WTC11 (cell line): Measurements from ENCODE around the gene PRR18. TPM values are rescaled to one million over a fixed set of nuclear protein-coding genes. Genes with fewer than 3 reads are reported as not detected.

ENCODE experiments used
- ATAC-seq: fragments of 200-7000 bp; cut with Tn5 transposase; 2 replicates; pipeline ENCODE4 v1.10.0; 2021; ENCODE audit warnings: mild to moderate bottlenecking, moderate library complexity
- CTCF ChIA-PET: fragments of 300-600 bp; sonication (Branson Sonifier 250); formaldehyde crosslinking; loops from one replicate; lab custom pipeline; 2021; ENCODE audit warnings: antibody characterized with exemption; lab: Charles Lee
- POLR2A ChIA-PET: fragments of 350-600 bp; sonication (Branson Sonifier 250); formaldehyde crosslinking; loops from one replicate; lab custom pipeline; 2021; ENCODE audit warnings: antibody characterized with exemption; lab: Charles Lee
- DNase-seq: peaks from one replicate; pipeline ENCODE4 v3.0.0; 2021; ENCODE audit warnings: low spot score
- H3K27ac Mint-ChIP-seq: 2 replicates; pipeline ENCODE4 v1.8.0; 2021; ENCODE audit warnings: mixed read lengths
- H3K27me3 Mint-ChIP-seq: 2 replicates; pipeline ENCODE4 v1.8.0; 2021; ENCODE audit warnings: low read depth, mild to moderate bottlenecking, moderate library complexity, mixed read lengths
- H3K36me3 Mint-ChIP-seq: 2 replicates; pipeline ENCODE4 v1.8.0; 2021; ENCODE audit warnings: mixed read lengths
- H3K4me1 Mint-ChIP-seq: 2 replicates; pipeline ENCODE4 v1.8.0; 2022; ENCODE audit warnings: mixed read lengths
- H3K4me3 Mint-ChIP-seq: 2 replicates; pipeline ENCODE4 v1.8.0; 2021; ENCODE audit warnings: mild to moderate bottlenecking, moderate library complexity, mixed read lengths
- H3K9me3 Mint-ChIP-seq: 2 replicates; pipeline ENCODE4 v1.8.0; 2021; ENCODE audit warnings: mixed read lengths
- CREB1 ChIP-seq: sonication (generic); formaldehyde crosslinking; IDR thresholded peaks from 2 replicates; pipeline ENCODE4 v1.8.0; 2023; ENCODE audit warnings: mild to moderate bottlenecking, missing genetic modification reagents
- E2F1 ChIP-seq: sonication (generic); formaldehyde crosslinking; IDR thresholded peaks from 2 replicates; pipeline ENCODE4 v1.8.0; 2022; ENCODE audit warnings: mild to moderate bottlenecking, missing genetic modification reagents
- E2F4 ChIP-seq: sonication (generic); formaldehyde crosslinking; IDR thresholded peaks from 2 replicates; pipeline ENCODE4 v1.8.1; 2022; ENCODE audit warnings: low read depth, mild to moderate bottlenecking, moderate library complexity, missing genetic modification reagents, borderline replicate concordance
- EMX1 ChIP-seq: fragments of 250-450 bp; sonication (Bioruptor Pico); IDR thresholded peaks from 2 replicates; pipeline ENCODE4 v1.8.0; 2021; ENCODE audit warnings: mild to moderate bottlenecking
- ERG ChIP-seq: fragments of 250-450 bp; sonication (Bioruptor Pico); IDR thresholded peaks from 2 replicates; pipeline ENCODE4 v1.8.0; 2021; ENCODE audit warnings: mild to moderate bottlenecking
- ESRRA ChIP-seq: sonication (generic); formaldehyde crosslinking; IDR thresholded peaks from 2 replicates; pipeline ENCODE4 v1.8.1; 2022; ENCODE audit warnings: mild to moderate bottlenecking, missing genetic modification reagents, borderline replicate concordance
- FOXP4 ChIP-seq: sonication (generic); formaldehyde crosslinking; IDR thresholded peaks from 2 replicates; pipeline ENCODE4 v1.8.0; 2022; ENCODE audit warnings: mild to moderate bottlenecking, missing genetic modification reagents
- IRF1 ChIP-seq: sonication (generic); formaldehyde crosslinking; IDR thresholded peaks from 2 replicates; pipeline ENCODE4 v1.8.0; 2023; ENCODE audit warnings: missing genetic modification reagents
- JAZF1 ChIP-seq: fragments of 250-450 bp; sonication (Bioruptor Pico); IDR thresholded peaks from 2 replicates; pipeline ENCODE4 v1.9.0; 2021; ENCODE audit warnings: moderate library complexity, mild to moderate bottlenecking, inconsistent platforms
- NR3C1 ChIP-seq: sonication (generic); formaldehyde crosslinking; conservative IDR thresholded peaks from 2 replicates; pipeline ENCODE4 v1.8.1; 2023; ENCODE audit warnings: low read depth, mild to moderate bottlenecking, missing genetic modification reagents
- PREB ChIP-seq: sonication (generic); formaldehyde crosslinking; IDR thresholded peaks from 2 replicates; pipeline ENCODE4 v1.8.1; 2022; ENCODE audit warnings: mild to moderate bottlenecking, missing genetic modification reagents, moderate library complexity, borderline replicate concordance
- SOX15 ChIP-seq: fragments of 250-450 bp; sonication (Bioruptor Pico); IDR thresholded peaks from 2 replicates; pipeline ENCODE4 v1.9.0; 2021; ENCODE audit warnings: mild to moderate bottlenecking
- SP1 ChIP-seq: sonication (generic); formaldehyde crosslinking; conservative IDR thresholded peaks from 2 replicates; pipeline ENCODE4 v1.8.1; 2022; ENCODE audit warnings: missing genetic modification reagents
- ZNF232 ChIP-seq: sonication (generic); formaldehyde crosslinking; IDR thresholded peaks from 2 replicates; pipeline ENCODE4 v1.8.0; 2022; ENCODE audit warnings: mild to moderate bottlenecking, missing genetic modification reagents
- ZNF263 ChIP-seq: sonication (generic); formaldehyde crosslinking; IDR thresholded peaks from 2 replicates; pipeline ENCODE4 v1.8.1; 2022; ENCODE audit warnings: low read depth, mild to moderate bottlenecking, moderate library complexity, missing genetic modification reagents
- ZNF317 ChIP-seq: sonication (generic); formaldehyde crosslinking; IDR thresholded peaks from 2 replicates; pipeline ENCODE4 v1.8.1; 2023; ENCODE audit warnings: low read depth, mild to moderate bottlenecking, moderate library complexity, missing genetic modification reagents, borderline replicate concordance
- ZNF423 ChIP-seq: fragments of 250-450 bp; sonication (Bioruptor Pico); IDR thresholded peaks from 2 replicates; pipeline ENCODE4 v2.1.2; 2022; ENCODE audit warnings: mild to moderate bottlenecking, moderate library complexity
- ZNF425 ChIP-seq: fragments of 250-450 bp; sonication (Bioruptor Pico); conservative IDR thresholded peaks from 2 replicates; pipeline ENCODE4 v1.9.0; 2021; ENCODE audit warnings: mild to moderate bottlenecking
- total RNA-seq: library from RNA; stranded (reverse); gene quantifications from 3 replicates; pipeline ENCODE4 v1.2.3, GENCODE V29; 2021

The PRR18 gene
- total RNA-seq, 1 experiment from 2014 or later: 0.52 TPM

- DNase-seq (no peak), ATAC-seq (no peak)
- ChIA-PET CTCF (no interaction called here), POLR2A (no interaction called here)
- Mint-ChIP-seq H3K4me3 (no peak overlapping the region), H3K27ac (no peak overlapping the region), H3K27me3 (peaks cover 5% of the 10 kb centered on the region; the same call in 1 of the 2 replicates), H3K36me3 (peaks cover 11% of the 10 kb centered on the region), H3K4me1 (peaks cover 14% of the 10 kb centered on the region), H3K9me3 (peaks cover 29% of the 10 kb centered on the region)
- TF ChIP-seq EMX1: no peak
These were observed 44.7 kb upstream of the PRR18 start for GRCh38 chr6:166352923-166353322.

- ATAC-seq: peak; percentile 73
These were observed 43.6 kb upstream of the PRR18 start for GRCh38 chr6:166351715-166352285.

GRCh38 chr6:166348305-166348949, 40.2 kb upstream of the PRR18 start:
- Mint-ChIP-seq H3K9me3 (peaks cover 30% of the 10 kb centered on the region), H3K4me3 (no peak overlapping the region), H3K27ac (no peak overlapping the region), H3K27me3 (peaks cover 8% of the 10 kb centered on the region), H3K36me3 (peaks cover 13% of the 10 kb centered on the region), H3K4me1 (peaks cover 16% of the 10 kb centered on the region)
- ChIA-PET POLR2A (no interaction called here), CTCF (no interaction called here)
- ATAC-seq: no peak
- DNase-seq: no peak
- TF ChIP-seq ESRRA (CRISPR knock-in tag) (no peak), ZNF263 (CRISPR knock-in tag) (no peak), E2F1 (CRISPR knock-in tag) (no peak), SP1 (CRISPR knock-in tag) (no peak), IRF1 (CRISPR knock-in tag) (no peak), ZNF317 (no peak), FOXP4 (CRISPR knock-in tag) (no peak)

More at GRCh38 chr6:166351715-166352285, 43.6 kb upstream of the PRR18 start:
- POLR2A ChIA-PET: no interaction called here
- H3K27ac Mint-ChIP-seq: no peak overlapping the region; the same call in 1 of the 2 replicates
- peaks cover 13% of the 10 kb centered on the region for H3K36me3 Mint-ChIP-seq
- DNase-seq: no peak
- peaks cover 6% of the 10 kb centered on the region for H3K27me3 Mint-ChIP-seq
- H3K9me3 Mint-ChIP-seq: peaks cover 30% of the 10 kb centered on the region
- peaks cover 14% of the 10 kb centered on the region for H3K4me1 Mint-ChIP-seq
- CTCF ChIA-PET: interaction anchor here (0.9 kb wide), 2 partner anchors 14 to 38 kb away, joined by 3 read pairs; no protein-coding TSS in a partner anchor
- TF ChIP-seq SOX15 (CRISPR knock-in tag): no peak
- no peak for TF ChIP-seq NR3C1 (CRISPR knock-in tag)
- TF ChIP-seq JAZF1 (CRISPR knock-in tag): no peak
- TF ChIP-seq ZNF232 (CRISPR knock-in tag): no peak
- TF ChIP-seq PREB (CRISPR knock-in tag): no peak
- no peak for TF ChIP-seq ZNF423 (CRISPR knock-in tag)
- no peak for TF ChIP-seq ZNF425 (CRISPR knock-in tag)
- no peak for TF ChIP-seq CREB1
- TF ChIP-seq E2F4 (CRISPR knock-in tag): no peak
- no peak for TF ChIP-seq ERG (CRISPR knock-in tag)
- H3K4me3 Mint-ChIP-seq: no peak overlapping the region
